ENCODE data around the gene HLA-DQB2. TPM values are rescaled to one million over a fixed set of nuclear protein-coding genes. Genes with fewer than 3 reads are reported as not detected.
A peak's percentile ranks its signal among the peaks of the same experiment; 100 is the strongest.

HLA-DQB2 gene
- total and polyA plus RNA-seq, 2 of the 8 experiments (the other 6 are each of a cell fraction or from before 2014, with no cell fraction given): not detected

GRCh38 chr6:32759669-32760068 lies 3.7 kb downstream of the HLA-DQB2 start:
- Histone ChIP-seq H2BK15ac (ENCODE audit: low read length) (no peak overlapping the region), H3K4ac (replicated peaks; ENCODE audit: insufficient read length, low read depth, low read length) (no peak overlapping the region), H3K23ac (ENCODE audit: insufficient read length) (no peak overlapping the region), H3K79me1 (ENCODE audit: low read depth, low read length) (no peaks in the 10 kb centered on the region), H2BK12ac (ENCODE audit: low read depth, low read length) (no peak overlapping the region), H4K91ac (replicated peaks; ENCODE audit: insufficient read length, low read length) (no peak overlapping the region), H3K14ac (ENCODE audit: insufficient read length) (no peak overlapping the region), H3K9ac (replicated peaks in 1 of 4; ENCODE audit: extremely low read depth in 1 of 4, low read depth in 3 of 4, low read length in 3 of 4) (no peak overlapping the region), H2AFZ (ENCODE audit: low read length) (no peak overlapping the region), H2AK5ac (ENCODE audit: low read depth, low read length) (no peak overlapping the region), H3K4me3 (ENCODE audit: extremely low read depth in 1 of 4, insufficient read depth in 2 of 4, low read depth in 3 of 4, low read length in 4 of 4) (no peak overlapping the region), H3K56ac (replicated peaks; ENCODE audit: insufficient read length, low read depth, low read length) (no peak overlapping the region), H3K36me3 (ENCODE audit: control insufficient read depth in 2 of 4, insufficient read depth in 4 of 4, low read length in 3 of 4) (no peaks in the 10 kb centered on the region), H4K20me1 (replicated peaks in 1 of 2; ENCODE audit: control insufficient read depth in 1 of 2, insufficient read depth in 2 of 2, low read length in 2 of 2) (no peaks in the 10 kb centered on the region), H4K5ac (ENCODE audit: insufficient read length, low read depth, low read length) (no peak overlapping the region), H2BK20ac (ENCODE audit: low read length) (no peak overlapping the region), H3K9me3 (ENCODE audit: insufficient read depth in 2 of 2, low read depth in 1 of 2, low read length in 1 of 2) (no peaks in the 10 kb centered on the region), H2BK5ac (ENCODE audit: low read depth, low read length) (no peak overlapping the region), H3K4me1 (replicated peaks in 1 of 4; ENCODE audit: control insufficient read depth in 3 of 4, insufficient read depth in 4 of 4, low read length in 3 of 4) (no peaks in the 10 kb centered on the region), H3K27me3 (replicated peaks in 1 of 4; ENCODE audit: control insufficient read depth in 3 of 4, extremely low read depth in 1 of 4, insufficient read depth in 3 of 4, low read length in 3 of 4) (no peaks in the 10 kb centered on the region), H3K18ac (ENCODE audit: extremely low read depth, low read length) (no peak overlapping the region), H3K79me2 (ENCODE audit: control insufficient read depth in 1 of 2, insufficient read depth in 2 of 2, low read length in 2 of 2) (no peaks in the 10 kb centered on the region), H2BK120ac (replicated peaks; ENCODE audit: low read depth, low read length) (no peak overlapping the region), H3K27ac (ENCODE audit: low read depth, low read length) (no peak overlapping the region), H3K4me2 (ENCODE audit: insufficient read depth in 1 of 2, low read depth in 2 of 2, low read length in 2 of 2) (no peak overlapping the region), H3K23me2 (ENCODE audit: low read depth, low read length) (no peaks in the 10 kb centered on the region), H4K8ac (ENCODE audit: extremely low read depth, insufficient read depth, low read length) (no peak overlapping the region)
- TF ChIP-seq TBP (IDR thresholded peaks at IDR 0.05; ENCODE audit: low read depth, low read length): no peak
- peak; percentile 23; the same call in 1 of the 2 replicates for TF ChIP-seq MAFK (IDR thresholded peaks at IDR 0.05; ENCODE audit: low read depth, low read length)
- FAIRE-seq (no peak), DNase-seq (ENCODE audit: low read depth in 1 of 2, low spot score in 2 of 2) (no peak)
- ChIA-PET CTCF (ENCODE audit: partially characterized antibody) (no interaction called here), POLR2A (ENCODE audit: partially characterized antibody) (no interaction called here)
- WGBS, 2 experiments (ENCODE audit: extremely low coverage in 1 of 2, insufficient coverage in 1 of 2, insufficient read length in 1 of 2, insufficient replicate concordance in 2 of 2, low coverage in 1 of 2, low lambda C conversion rate in 2 of 2, missing lambda C conversion rate in 1 of 2): 68% methylated on average over 1 of the region's 1 CpG; no CpG with 5 or more reads in 1 of the 2 experiments
